ENCODE measurements around the gene TTLL1.
"Not testable (repeated sequence)": the region's sequence is repeated elsewhere in the genome, so short reads cannot be mapped to it uniquely, and the experiment has no call there.

Gene TTLL1

GRCh38 chr22:43013355-43014315, 75.6 kb downstream of the TTLL1 start:
- no peak for DNase-seq (ENCODE audit: low read depth in 2 of 2)

- no peak for DNase-seq (ENCODE audit: low read depth in 2 of 2)
Measured at GRCh38 chr22:43012390-43012789, 76.8 kb downstream of the TTLL1 start.

- DNase-seq (ENCODE audit: low read depth in 2 of 2), result no peak
Measured at GRCh38 chr22:43011079-43011478, 78.1 kb downstream of the TTLL1 start.

GRCh38 chr22:43009444-43009843, 79.7 kb downstream of the TTLL1 start:
- no peak for DNase-seq (ENCODE audit: low read depth in 2 of 2)

GRCh38 chr22:43008921-43009320, 80.3 kb downstream of the TTLL1 start:
- DNase-seq (ENCODE audit: low read depth in 2 of 2), result no peak

- no peak for DNase-seq (ENCODE audit: low read depth in 2 of 2)
Measured at GRCh38 chr22:43008509-43008908, 80.7 kb downstream of the TTLL1 start.

- no peak for DNase-seq (ENCODE audit: low read depth in 2 of 2)
Measured at GRCh38 chr22:43007519-43008102, 81.6 kb downstream of the TTLL1 start.

- DNase-seq (ENCODE audit: low read depth in 2 of 2), result no peak
Measured at GRCh38 chr22:43006753-43007152, 82.4 kb downstream of the TTLL1 start.

GRCh38 chr22:43006016-43006505, 83.1 kb downstream of the TTLL1 start:
- no peak for DNase-seq (ENCODE audit: low read depth in 2 of 2)

- DNase-seq (ENCODE audit: low read depth in 2 of 2), result no peak
Measured at GRCh38 chr22:43005106-43005505, 84.1 kb downstream of the TTLL1 start.

GRCh38 chr22:43004362-43005035, 84.7 kb downstream of the TTLL1 start:
- DNase-seq (ENCODE audit: low read depth in 2 of 2), result peak; percentile 77 to 79

GRCh38 chr22:43002202-43002586, 87.0 kb downstream of the TTLL1 start:
- peak; percentile 60 to 65 for DNase-seq (ENCODE audit: low read depth in 2 of 2)

- DNase-seq (ENCODE audit: low read depth in 2 of 2), result no peak
Measured at GRCh38 chr22:43001271-43002201, 87.7 kb downstream of the TTLL1 start.

GRCh38 chr22:43000441-43001175, 88.6 kb downstream of the TTLL1 start:
- DNase-seq (ENCODE audit: low read depth in 2 of 2), result no peak

GRCh38 chr22:42997582-42998090, 91.6 kb downstream of the TTLL1 start:
- no peak for DNase-seq (ENCODE audit: low read depth in 2 of 2)

- no peak for DNase-seq (ENCODE audit: low read depth in 2 of 2)
Measured at GRCh38 chr22:42996646-42997365, 92.4 kb downstream of the TTLL1 start.

GRCh38 chr22:42995654-42996053, 93.5 kb downstream of the TTLL1 start:
- not testable (repeated sequence) for DNase-seq (ENCODE audit: low read depth in 2 of 2)

GRCh38 chr22:42994917-42995562, 94.2 kb downstream of the TTLL1 start:
- peak; percentile 74 to 77 for DNase-seq (ENCODE audit: low read depth in 2 of 2)

GRCh38 chr22:42994276-42994916, 94.8 kb downstream of the TTLL1 start:
- DNase-seq (ENCODE audit: low read depth in 2 of 2), result no peak
